ES-I3 (cell line): ENCODE results near the gene CLDN16.

Experiments used
- H3K36me3 ChIP-seq: 2 replicates; pipeline ENCODE4 v1.6.1; 2013; ENCODE audit warnings: mild to moderate bottlenecking, low read length, control low read depth, moderate library complexity; ENCODE audit not compliant: insufficient read depth
- H3K4me1 ChIP-seq: 2 replicates; pipeline ENCODE4 v1.6.1; 2013; ENCODE audit warnings: mild to moderate bottlenecking, control low read depth, low read length; ENCODE audit not compliant: insufficient read depth
- H3K9ac ChIP-seq: 2 replicates; pipeline ENCODE4 v1.6.1; 2013; ENCODE audit warnings: low read depth, mild to moderate bottlenecking, low read length, moderate library complexity
- H3K9me3 ChIP-seq: 2 replicates; pipeline ENCODE4 v1.6.1; 2013; ENCODE audit warnings: mild to moderate bottlenecking, low read length, moderate library complexity; ENCODE audit not compliant: control insufficient read depth, insufficient read depth

The CLDN16 gene

DNA sequence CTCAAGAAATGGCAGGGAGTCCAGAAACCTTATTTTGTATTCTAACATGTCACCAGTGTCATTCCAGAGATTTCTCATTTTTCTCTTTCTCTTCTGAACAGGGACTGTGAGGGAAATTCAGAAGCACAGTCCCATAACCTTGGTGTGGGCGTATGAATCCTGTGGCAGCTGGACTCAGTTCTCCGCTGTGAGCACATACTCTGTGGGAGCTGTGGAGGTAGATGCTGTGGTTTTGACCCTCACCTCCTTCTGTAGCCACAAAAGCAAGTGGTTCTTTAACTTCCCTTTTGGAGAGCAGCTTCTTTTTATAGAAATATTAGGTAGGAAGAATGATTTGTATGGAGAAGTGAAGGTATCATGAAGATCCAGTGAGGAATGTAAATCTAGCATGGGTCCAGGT, 48.4 kb downstream of the CLDN16 start:
- Histone ChIP-seq H3K36me3 (no peaks in the 10 kb centered on the region), H3K4me1 (no peaks in the 10 kb centered on the region)

GRCh38 chr3:190442240-190442639, 54.3 kb downstream of the CLDN16 start:
- H3K4me1 ChIP-seq: no peaks in the 10 kb centered on the region
- no peak overlapping the region for H3K9ac ChIP-seq
- no peaks in the 10 kb centered on the region for H3K9me3 ChIP-seq
- H3K36me3 ChIP-seq: no peaks in the 10 kb centered on the region

More for the DNA sequence above, 48.4 kb downstream of the CLDN16 start:
- Histone ChIP-seq H3K9ac (no peak overlapping the region), H3K9me3 (no peaks in the 10 kb centered on the region)

- no peak overlapping the region for H3K9ac ChIP-seq
- H3K36me3 ChIP-seq: no peaks in the 10 kb centered on the region
- no peaks in the 10 kb centered on the region for H3K4me1 ChIP-seq
- no peaks in the 10 kb centered on the region for H3K9me3 ChIP-seq
Measured at GRCh38 chr3:190443257-190443656, 55.3 kb downstream of the CLDN16 start.

- Histone ChIP-seq H3K4me1 (no peaks in the 10 kb centered on the region), H3K9me3 (no peaks in the 10 kb centered on the region), H3K9ac (no peak overlapping the region), H3K36me3 (no peaks in the 10 kb centered on the region)
Measured at GRCh38 chr3:190444006-190444405, 56.0 kb downstream of the CLDN16 start.

GRCh38 chr3:190444576-190445145, 56.7 kb downstream of the CLDN16 start:
- H3K4me1 ChIP-seq: no peaks in the 10 kb centered on the region
- no peaks in the 10 kb centered on the region for H3K9me3 ChIP-seq
- no peaks in the 10 kb centered on the region for H3K36me3 ChIP-seq
- H3K9ac ChIP-seq: no peak overlapping the region

GRCh38 chr3:190446573-190447279, 58.8 kb downstream of the CLDN16 start:
- H3K9me3 ChIP-seq: no peaks in the 10 kb centered on the region
- H3K4me1 ChIP-seq: no peaks in the 10 kb centered on the region
- no peak overlapping the region for H3K9ac ChIP-seq
- no peaks in the 10 kb centered on the region for H3K36me3 ChIP-seq

DNA sequence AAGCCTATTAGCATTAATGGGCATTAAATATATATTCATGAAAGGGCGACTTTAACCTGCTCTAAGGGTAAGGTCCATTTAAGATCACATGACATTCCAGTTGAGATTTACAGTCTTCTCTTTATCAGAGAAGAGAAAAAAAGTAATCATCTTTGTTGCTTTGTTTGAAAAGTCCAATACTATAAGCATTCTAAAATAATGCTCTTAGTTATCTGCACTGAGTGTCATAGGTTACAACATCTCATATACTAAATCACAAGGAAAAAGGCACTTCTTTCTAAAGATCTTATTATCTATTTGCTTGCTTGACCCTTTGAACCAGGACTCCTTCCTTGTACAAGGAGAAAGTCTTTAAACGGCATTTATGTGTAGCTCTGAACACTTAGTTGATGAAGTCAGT, 60.3 kb downstream of the CLDN16 start:
- no peaks in the 10 kb centered on the region for H3K9me3 ChIP-seq
- H3K9ac ChIP-seq: no peak overlapping the region
- H3K36me3 ChIP-seq: no peaks in the 10 kb centered on the region
- H3K4me1 ChIP-seq: no peaks in the 10 kb centered on the region

DNA sequence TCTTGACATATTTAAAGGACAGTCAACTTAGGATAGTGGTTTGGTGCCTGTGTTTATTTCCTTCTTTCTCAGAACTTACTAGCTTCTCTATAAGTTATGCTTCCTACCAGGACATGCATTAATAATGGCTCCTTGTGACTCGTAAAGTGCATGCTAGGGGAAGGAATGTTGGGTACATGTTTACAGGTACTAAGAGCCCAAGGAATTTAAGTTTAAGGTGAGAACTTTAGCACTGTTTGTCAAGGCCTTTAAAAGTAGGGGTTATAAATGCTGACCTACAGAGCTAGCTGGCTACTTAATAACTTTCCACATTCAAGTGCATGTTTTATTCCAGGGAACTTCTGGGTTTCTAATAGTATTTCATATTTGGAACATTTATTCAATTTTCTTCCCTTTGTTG, 61.8 kb downstream of the CLDN16 start, which contains the start of gene TMEM207:
Gene TMEM207, minus strand, starts transcription at position 101 of the 400 bp plus-strand sequence. Its CDS starts 92 bp downstream, at position 9.
- Histone ChIP-seq H3K4me1 (peaks cover 4% of the 10 kb centered on the region; the same call in 1 of the 2 replicates), H3K36me3 (no peaks in the 10 kb centered on the region), H3K9me3 (no peaks in the 10 kb centered on the region), H3K9ac (no peak within 1 kb of the TSS)

DNA sequence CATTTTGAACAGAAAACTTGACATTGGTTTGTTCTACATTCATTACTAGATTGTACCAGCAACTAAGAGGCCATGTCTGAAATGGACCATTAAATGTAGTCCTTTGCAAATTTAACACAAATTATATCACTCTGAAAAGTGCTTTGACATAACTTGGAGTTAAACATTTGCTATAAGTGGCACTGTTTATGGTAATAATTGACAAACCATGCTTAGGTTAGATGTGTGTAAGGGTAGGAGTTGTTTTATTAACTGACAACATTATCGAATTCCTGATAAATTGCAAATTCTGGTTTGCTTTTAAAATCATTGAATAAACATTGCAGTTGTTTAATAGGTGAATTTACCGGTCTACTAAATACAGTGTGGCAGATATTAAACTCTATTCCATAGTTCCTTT, 67.9 kb downstream of the CLDN16 start:
- no peaks in the 10 kb centered on the region for H3K36me3 ChIP-seq
- no peak overlapping the region for H3K9ac ChIP-seq
- H3K9me3 ChIP-seq: no peaks in the 10 kb centered on the region
- H3K4me1 ChIP-seq: peaks cover 4% of the 10 kb centered on the region; the same call in 1 of the 2 replicates

DNA sequence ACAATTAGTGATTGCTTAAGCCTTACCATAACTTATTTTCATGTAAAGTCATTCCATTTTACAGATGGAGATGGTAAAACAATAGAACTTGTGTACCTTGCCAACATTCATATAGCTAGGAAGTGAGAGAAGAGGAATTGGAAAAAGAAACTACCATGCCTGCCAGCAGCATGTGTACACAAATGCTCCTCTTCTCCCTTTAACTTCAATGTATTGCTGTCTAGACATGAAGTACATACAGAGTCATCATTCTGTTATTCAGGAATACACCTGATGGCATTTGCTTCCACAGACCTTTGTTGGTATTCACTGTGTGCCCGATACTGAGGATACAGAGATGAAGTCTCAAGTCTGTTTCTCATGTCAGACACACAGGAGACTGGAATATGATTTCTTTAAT, 68.8 kb downstream of the CLDN16 start:
- H3K36me3 ChIP-seq: no peaks in the 10 kb centered on the region
- peaks cover 4% of the 10 kb centered on the region; the same call in 1 of the 2 replicates for H3K4me1 ChIP-seq
- H3K9ac ChIP-seq: no peak overlapping the region
- no peaks in the 10 kb centered on the region for H3K9me3 ChIP-seq

- Histone ChIP-seq H3K9ac (no peak overlapping the region), H3K36me3 (no peaks in the 10 kb centered on the region), H3K4me1 (peaks cover 4% of the 10 kb centered on the region; the same call in 1 of the 2 replicates), H3K9me3 (no peaks in the 10 kb centered on the region)
Measured at GRCh38 chr3:190458040-190458439, 70.1 kb downstream of the CLDN16 start.
